ENCODE data around the gene ZNRD2.

The ZNRD2 gene

DNA sequence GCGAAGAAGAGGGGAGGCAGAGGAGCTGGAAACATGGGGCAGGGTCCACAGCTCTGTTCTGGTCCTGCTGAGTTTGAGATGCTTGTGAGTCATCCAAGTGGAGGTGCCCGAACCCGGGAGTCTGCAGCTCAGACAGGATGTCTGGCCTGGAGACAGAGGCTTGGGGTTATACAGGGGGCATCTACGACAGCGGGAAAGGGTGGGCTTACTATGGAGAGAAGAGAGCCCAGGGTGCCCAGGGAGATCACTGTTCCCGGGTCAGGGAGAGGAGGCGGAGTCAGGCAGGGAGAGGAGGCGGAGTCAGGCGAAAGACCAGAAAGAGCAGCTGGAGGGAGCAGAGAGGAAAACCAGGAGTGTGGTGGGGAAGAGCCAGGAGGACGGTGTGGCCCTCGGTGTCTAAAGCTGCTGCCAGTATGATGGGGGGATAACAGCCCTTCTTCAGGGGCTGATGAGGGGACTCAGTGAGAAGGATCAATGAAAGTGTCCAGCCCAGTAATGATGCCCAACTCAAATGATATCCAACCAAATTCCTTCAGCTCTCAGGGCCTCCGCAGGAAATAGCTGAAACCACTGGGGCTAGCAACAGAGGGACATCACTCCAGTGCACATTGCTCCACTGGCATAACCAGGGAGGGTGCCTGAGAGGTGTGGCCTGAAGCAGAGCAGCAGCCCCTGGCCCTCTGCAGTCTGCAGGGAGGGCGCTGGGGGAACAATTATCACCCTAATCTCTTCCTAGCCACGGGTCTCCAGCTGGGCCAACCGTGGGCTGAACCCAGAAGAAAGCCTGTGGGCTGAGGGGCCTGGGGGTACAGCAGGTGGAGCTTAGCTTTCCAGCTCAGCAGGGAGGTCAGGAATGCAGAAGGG lies 9.5 kb upstream of the ZNRD2 start:
- no peak for TF ChIP-seq ZC3H10 (CRISPR knock-in tag; IDR thresholded peaks at IDR 0.05)
- TF ChIP-seq ISL1 (CRISPR knock-in tag; IDR thresholded peaks at IDR 0.05): no peak
- TF ChIP-seq, protein P1, sequence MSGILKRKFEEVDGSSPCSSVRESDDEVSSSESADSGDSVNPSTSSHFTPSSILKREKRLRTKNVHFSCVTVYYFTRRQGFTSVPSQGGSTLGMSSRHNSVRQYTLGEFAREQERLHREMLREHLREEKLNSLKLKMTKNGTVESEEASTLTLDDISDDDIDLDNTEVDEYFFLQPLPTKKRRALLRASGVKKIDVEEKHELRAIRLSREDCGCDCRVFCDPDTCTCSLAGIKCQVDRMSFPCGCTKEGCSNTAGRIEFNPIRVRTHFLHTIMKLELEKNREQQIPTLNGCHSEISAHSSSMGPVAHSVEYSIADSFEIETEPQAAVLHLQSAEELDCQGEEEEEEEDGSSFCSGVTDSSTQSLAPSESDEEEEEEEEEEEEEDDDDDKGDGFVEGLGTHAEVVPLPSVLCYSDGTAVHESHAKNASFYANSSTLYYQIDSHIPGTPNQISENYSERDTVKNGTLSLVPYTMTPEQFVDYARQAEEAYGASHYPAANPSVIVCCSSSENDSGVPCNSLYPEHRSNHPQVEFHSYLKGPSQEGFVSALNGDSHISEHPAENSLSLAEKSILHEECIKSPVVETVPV (CRISPR knock-in tag; IDR thresholded peaks at IDR 0.05): no peak
- TF ChIP-seq ZNF565 (CRISPR knock-in tag; conservative IDR thresholded peaks at IDR 0.05; ENCODE audit: low read depth): no peak
- TF ChIP-seq, protein P2, sequence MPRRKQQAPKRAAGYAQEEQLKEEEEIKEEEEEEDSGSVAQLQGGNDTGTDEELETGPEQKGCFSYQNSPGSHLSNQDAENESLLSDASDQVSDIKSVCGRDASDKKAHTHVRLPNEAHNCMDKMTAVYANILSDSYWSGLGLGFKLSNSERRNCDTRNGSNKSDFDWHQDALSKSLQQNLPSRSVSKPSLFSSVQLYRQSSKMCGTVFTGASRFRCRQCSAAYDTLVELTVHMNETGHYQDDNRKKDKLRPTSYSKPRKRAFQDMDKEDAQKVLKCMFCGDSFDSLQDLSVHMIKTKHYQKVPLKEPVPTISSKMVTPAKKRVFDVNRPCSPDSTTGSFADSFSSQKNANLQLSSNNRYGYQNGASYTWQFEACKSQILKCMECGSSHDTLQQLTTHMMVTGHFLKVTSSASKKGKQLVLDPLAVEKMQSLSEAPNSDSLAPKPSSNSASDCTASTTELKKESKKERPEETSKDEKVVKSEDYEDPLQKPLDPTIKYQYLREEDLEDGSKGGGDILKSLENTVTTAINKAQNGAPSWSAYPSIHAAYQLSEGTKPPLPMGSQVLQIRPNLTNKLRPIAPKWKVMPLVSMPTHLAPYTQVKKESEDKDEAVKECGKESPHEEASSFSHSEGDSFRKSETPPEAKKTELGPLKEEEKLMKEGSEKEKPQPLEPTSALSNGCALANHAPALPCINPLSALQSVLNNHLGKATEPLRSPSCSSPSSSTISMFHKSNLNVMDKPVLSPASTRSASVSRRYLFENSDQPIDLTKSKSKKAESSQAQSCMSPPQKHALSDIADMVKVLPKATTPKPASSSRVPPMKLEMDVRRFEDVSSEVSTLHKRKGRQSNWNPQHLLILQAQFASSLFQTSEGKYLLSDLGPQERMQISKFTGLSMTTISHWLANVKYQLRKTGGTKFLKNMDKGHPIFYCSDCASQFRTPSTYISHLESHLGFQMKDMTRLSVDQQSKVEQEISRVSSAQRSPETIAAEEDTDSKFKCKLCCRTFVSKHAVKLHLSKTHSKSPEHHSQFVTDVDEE (CRISPR knock-in tag; IDR thresholded peaks at IDR 0.05): no peak
- TF ChIP-seq OSR1 (CRISPR knock-in tag; IDR thresholded peaks at IDR 0.05): no peak
- TF ChIP-seq CSDC2 (CRISPR knock-in tag; IDR thresholded peaks at IDR 0.05): no peak
- TF ChIP-seq, protein P3, sequence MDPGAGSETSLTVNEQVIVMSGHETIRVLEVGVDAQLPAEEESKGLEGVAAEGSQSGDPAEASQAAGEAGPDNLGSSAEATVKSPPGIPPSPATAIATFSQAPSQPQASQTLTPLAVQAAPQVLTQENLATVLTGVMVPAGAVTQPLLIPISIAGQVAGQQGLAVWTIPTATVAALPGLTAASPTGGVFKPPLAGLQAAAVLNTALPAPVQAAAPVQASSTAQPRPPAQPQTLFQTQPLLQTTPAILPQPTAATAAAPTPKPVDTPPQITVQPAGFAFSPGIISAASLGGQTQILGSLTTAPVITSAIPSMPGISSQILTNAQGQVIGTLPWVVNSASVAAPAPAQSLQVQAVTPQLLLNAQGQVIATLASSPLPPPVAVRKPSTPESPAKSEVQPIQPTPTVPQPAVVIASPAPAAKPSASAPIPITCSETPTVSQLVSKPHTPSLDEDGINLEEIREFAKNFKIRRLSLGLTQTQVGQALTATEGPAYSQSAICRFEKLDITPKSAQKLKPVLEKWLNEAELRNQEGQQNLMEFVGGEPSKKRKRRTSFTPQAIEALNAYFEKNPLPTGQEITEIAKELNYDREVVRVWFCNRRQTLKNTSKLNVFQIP (CRISPR knock-in tag; IDR thresholded peaks at IDR 0.05; ENCODE audit: borderline replicate concordance, low read depth): no peak
- no peak for TF ChIP-seq ZNF70 (CRISPR knock-in tag; IDR thresholded peaks at IDR 0.05)
- TF ChIP-seq TCF4 (CRISPR knock-in tag; IDR thresholded peaks at IDR 0.05; ENCODE audit: borderline replicate concordance): no peak
- no peak for TF ChIP-seq GLIS3 (CRISPR knock-in tag; IDR thresholded peaks at IDR 0.05)
- TF ChIP-seq TOX (CRISPR knock-in tag; IDR thresholded peaks at IDR 0.05; ENCODE audit: borderline replicate concordance): no peak
- TF ChIP-seq ARNTL (CRISPR knock-in tag; IDR thresholded peaks at IDR 0.05; ENCODE audit: borderline replicate concordance, low read depth): no peak
- no peak for TF ChIP-seq ZFP30 (CRISPR knock-in tag; IDR thresholded peaks at IDR 0.05)
- TF ChIP-seq ESRRG (CRISPR knock-in tag; IDR thresholded peaks at IDR 0.05): no peak
- no peak for TF ChIP-seq BACH2 (CRISPR knock-in tag; IDR thresholded peaks at IDR 0.05; ENCODE audit: borderline replicate concordance)
- TF ChIP-seq, protein P4, sequence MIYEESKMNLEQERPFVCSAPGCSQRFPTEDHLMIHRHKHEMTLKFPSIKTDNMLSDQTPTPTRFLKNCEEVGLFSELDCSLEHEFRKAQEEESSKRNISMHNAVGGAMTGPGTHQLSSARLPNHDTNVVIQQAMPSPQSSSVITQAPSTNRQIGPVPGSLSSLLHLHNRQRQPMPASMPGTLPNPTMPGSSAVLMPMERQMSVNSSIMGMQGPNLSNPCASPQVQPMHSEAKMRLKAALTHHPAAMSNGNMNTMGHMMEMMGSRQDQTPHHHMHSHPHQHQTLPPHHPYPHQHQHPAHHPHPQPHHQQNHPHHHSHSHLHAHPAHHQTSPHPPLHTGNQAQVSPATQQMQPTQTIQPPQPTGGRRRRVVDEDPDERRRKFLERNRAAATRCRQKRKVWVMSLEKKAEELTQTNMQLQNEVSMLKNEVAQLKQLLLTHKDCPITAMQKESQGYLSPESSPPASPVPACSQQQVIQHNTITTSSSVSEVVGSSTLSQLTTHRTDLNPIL (CRISPR knock-in tag; IDR thresholded peaks at IDR 0.05; ENCODE audit: low read depth): no peak
- TF ChIP-seq, protein P5, sequence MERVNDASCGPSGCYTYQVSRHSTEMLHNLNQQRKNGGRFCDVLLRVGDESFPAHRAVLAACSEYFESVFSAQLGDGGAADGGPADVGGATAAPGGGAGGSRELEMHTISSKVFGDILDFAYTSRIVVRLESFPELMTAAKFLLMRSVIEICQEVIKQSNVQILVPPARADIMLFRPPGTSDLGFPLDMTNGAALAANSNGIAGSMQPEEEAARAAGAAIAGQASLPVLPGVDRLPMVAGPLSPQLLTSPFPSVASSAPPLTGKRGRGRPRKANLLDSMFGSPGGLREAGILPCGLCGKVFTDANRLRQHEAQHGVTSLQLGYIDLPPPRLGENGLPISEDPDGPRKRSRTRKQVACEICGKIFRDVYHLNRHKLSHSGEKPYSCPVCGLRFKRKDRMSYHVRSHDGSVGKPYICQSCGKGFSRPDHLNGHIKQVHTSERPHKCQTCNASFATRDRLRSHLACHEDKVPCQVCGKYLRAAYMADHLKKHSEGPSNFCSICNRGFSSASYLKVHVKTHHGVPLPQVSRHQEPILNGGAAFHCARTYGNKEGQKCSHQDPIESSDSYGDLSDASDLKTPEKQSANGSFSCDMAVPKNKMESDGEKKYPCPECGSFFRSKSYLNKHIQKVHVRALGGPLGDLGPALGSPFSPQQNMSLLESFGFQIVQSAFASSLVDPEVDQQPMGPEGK (CRISPR knock-in tag; IDR thresholded peaks at IDR 0.05; ENCODE audit: borderline replicate concordance): no peak
- TF ChIP-seq SNAI2 (CRISPR knock-in tag; IDR thresholded peaks at IDR 0.05): no peak
- TF ChIP-seq ZFP3 (CRISPR knock-in tag; IDR thresholded peaks at IDR 0.05): no peak
- ATAC-seq: peak; percentile 58

DNA sequence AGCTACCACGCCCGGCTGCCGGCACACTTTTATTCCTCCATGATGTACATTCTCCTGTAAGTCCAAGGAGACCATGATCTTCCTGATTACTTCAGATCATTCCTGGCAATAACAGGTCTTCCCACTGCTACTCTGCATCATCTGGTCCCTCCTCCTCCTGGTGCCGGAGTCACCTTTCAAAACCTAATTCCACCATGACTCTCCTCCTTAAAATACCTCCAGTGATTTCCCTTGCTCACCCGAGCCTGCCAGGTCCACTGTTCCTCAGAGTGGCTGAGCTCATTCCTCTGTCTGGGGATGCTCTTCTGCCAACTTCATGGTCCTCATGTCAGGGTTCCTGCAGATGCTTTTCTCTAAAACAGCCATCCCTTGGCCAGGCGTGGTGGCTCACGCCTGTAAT lies 8.3 kb upstream of the ZNRD2 start:
- TF ChIP-seq OSR1 (CRISPR knock-in tag; IDR thresholded peaks at IDR 0.05): no peak
- TF ChIP-seq ZNF8 (CRISPR knock-in tag; IDR thresholded peaks at IDR 0.05): no peak
- TF ChIP-seq, protein P3 (CRISPR knock-in tag; IDR thresholded peaks at IDR 0.05; ENCODE audit: borderline replicate concordance, low read depth): no peak
- no peak for TF ChIP-seq ISL1 (CRISPR knock-in tag; IDR thresholded peaks at IDR 0.05)
- TF ChIP-seq ZFP3 (CRISPR knock-in tag; IDR thresholded peaks at IDR 0.05): no peak
- TF ChIP-seq, protein P2 (CRISPR knock-in tag; IDR thresholded peaks at IDR 0.05): no peak
- TF ChIP-seq ARNTL (CRISPR knock-in tag; IDR thresholded peaks at IDR 0.05; ENCODE audit: borderline replicate concordance, low read depth): no peak
- TF ChIP-seq CSDC2 (CRISPR knock-in tag; IDR thresholded peaks at IDR 0.05): no peak
- TF ChIP-seq RARB (CRISPR knock-in tag; IDR thresholded peaks at IDR 0.05): no peak
- TF ChIP-seq, protein P1 (CRISPR knock-in tag; IDR thresholded peaks at IDR 0.05): no peak
- TF ChIP-seq TCF4 (CRISPR knock-in tag; IDR thresholded peaks at IDR 0.05; ENCODE audit: borderline replicate concordance): no peak
- ATAC-seq: no peak
